Neural progenitor cell (in vitro differentiated cells): Measurements from ENCODE around the gene ADGRA1. TPM values are rescaled to one million over a fixed set of nuclear protein-coding genes. Genes with fewer than 3 reads are reported as not detected.

ENCODE experiments used
- DNase-seq: peaks from one replicate; pipeline ENCODE4 v3.0.0-alpha.2; 2016; ENCODE audit warnings: low spot score
- H2AFZ ChIP-seq: fragments of 200-600 bp; sonication (generic); replicated peaks from 2 replicates; pipeline ENCODE4 v1.6.1; 2016; ENCODE audit warnings: antibody characterized with exemption
- H3F3A ChIP-seq: fragments of 200-600 bp; sonication (generic); 2 replicates; pipeline ENCODE4 v1.6.1; 2016; ENCODE audit warnings: antibody characterized with exemption, low read depth
- H3K27ac ChIP-seq: fragments of 200-600 bp; sonication (generic); 2 replicates; pipeline ENCODE4 v1.5.1; 2016; ENCODE audit warnings: mild to moderate bottlenecking
- H3K27me3 ChIP-seq: fragments of 200-600 bp; sonication (generic); 2 replicates; pipeline ENCODE4 v1.6.1; 2016; ENCODE audit warnings: mild to moderate bottlenecking, moderate library complexity
- H3K36me3 ChIP-seq: fragments of 200-600 bp; sonication (generic); 2 replicates; pipeline ENCODE4 v1.5.1; 2016
- H3K4me1 ChIP-seq: fragments of 200-600 bp; sonication (generic); 2 replicates; pipeline ENCODE4 v1.6.1; 2016; ENCODE audit warnings: mixed run types
- H3K4me2 ChIP-seq: fragments of 200-600 bp; sonication (generic); 2 replicates; pipeline ENCODE4 v1.6.1; 2016
- H3K4me3 ChIP-seq: fragments of 200-600 bp; sonication (generic); 2 replicates; pipeline ENCODE4 v1.5.1; 2016
- H3K79me2 ChIP-seq: fragments of 200-600 bp; sonication (generic); 2 replicates; pipeline ENCODE4 v1.6.1; 2016; ENCODE audit warnings: low read depth
- H3K9ac ChIP-seq: fragments of 200-600 bp; sonication (generic); 2 replicates; pipeline ENCODE4 v1.6.1; 2016
- H3K9me3 ChIP-seq: fragments of 200-600 bp; sonication (generic); 2 replicates; pipeline ENCODE4 v1.5.1; 2016; ENCODE audit warnings: low read depth
- H4K20me1 ChIP-seq: fragments of 200-600 bp; sonication (generic); 2 replicates; pipeline ENCODE4 v1.6.1; 2016; ENCODE audit warnings: low read depth
- H3K27ac Mint-ChIP-seq: 3 replicates; pipeline ENCODE4 v1.8.0; 2021; ENCODE audit warnings: mixed read lengths
- H3K27me3 Mint-ChIP-seq: 2 replicates; pipeline ENCODE4 v1.8.0; 2022; ENCODE audit warnings: low read depth, mild to moderate bottlenecking, inconsistent platforms, moderate library complexity, mixed read lengths; ENCODE audit not compliant: insufficient read depth
- H3K36me3 Mint-ChIP-seq: 3 replicates; pipeline ENCODE4 v1.8.0; 2021; ENCODE audit warnings: mixed read lengths
- H3K4me1 Mint-ChIP-seq: 3 replicates; pipeline ENCODE4 v1.8.0; 2021; ENCODE audit warnings: mixed read lengths
- H3K4me3 Mint-ChIP-seq: 3 replicates; pipeline ENCODE4 v1.8.0; 2021; ENCODE audit warnings: mild to moderate bottlenecking, moderate library complexity, mixed read lengths
- H3K9me3 Mint-ChIP-seq: 3 replicates; pipeline ENCODE4 v1.8.0; 2020; ENCODE audit warnings: mixed read lengths
- EZH2 ChIP-seq: fragments of 200-600 bp; sonication (generic); IDR thresholded peaks from 2 replicates; pipeline ENCODE4 v1.6.1; 2017; ENCODE audit warnings: antibody characterized with exemption, mild to moderate bottlenecking, moderate library complexity
- EZH2phosphoT487 ChIP-seq: fragments of 200-600 bp; sonication (generic); IDR thresholded peaks from 2 replicates; pipeline ENCODE4 v1.6.1; 2017; ENCODE audit warnings: antibody characterized with exemption
- total RNA-seq: library from RNA; depleted of rRNA; stranded (reverse); fragments of >200 nt; gene quantifications from 2 replicates; pipeline ENCODE4 v1.2.3, GENCODE V29; 2015; ENCODE audit warnings: low replicate concordance
- TF ChIP-seq, protein P1 (sequence below): fragments of 200-600 bp; sonication (generic); IDR thresholded peaks from 2 replicates; pipeline ENCODE4 v1.5.1; 2017; ENCODE audit warnings: antibody characterized with exemption, mild to moderate bottlenecking

Gene ADGRA1
- total RNA-seq, 1 donor from 2014 or later = not detected

DNA sequence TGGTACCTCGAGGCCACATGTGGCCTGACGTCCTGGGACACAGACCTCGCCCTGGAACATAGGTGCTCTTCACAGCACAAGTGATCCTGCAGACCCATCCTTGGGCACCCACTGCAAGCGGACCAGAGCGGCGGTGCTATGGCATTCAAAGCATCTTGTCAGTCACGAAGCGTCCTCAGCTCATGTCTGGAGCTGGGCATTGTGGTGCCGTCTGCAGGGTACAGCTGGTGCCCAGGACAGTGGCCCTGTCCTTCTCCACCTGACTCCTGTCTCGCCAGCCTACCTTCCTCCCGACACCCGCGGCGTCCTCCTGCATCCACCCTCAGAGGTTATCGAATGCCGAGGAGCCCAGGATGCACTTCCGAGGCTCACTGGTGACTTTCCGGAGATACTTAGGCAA is 26.5 kb downstream of the ADGRA1 start:
- TF ChIP-seq, protein P1, sequence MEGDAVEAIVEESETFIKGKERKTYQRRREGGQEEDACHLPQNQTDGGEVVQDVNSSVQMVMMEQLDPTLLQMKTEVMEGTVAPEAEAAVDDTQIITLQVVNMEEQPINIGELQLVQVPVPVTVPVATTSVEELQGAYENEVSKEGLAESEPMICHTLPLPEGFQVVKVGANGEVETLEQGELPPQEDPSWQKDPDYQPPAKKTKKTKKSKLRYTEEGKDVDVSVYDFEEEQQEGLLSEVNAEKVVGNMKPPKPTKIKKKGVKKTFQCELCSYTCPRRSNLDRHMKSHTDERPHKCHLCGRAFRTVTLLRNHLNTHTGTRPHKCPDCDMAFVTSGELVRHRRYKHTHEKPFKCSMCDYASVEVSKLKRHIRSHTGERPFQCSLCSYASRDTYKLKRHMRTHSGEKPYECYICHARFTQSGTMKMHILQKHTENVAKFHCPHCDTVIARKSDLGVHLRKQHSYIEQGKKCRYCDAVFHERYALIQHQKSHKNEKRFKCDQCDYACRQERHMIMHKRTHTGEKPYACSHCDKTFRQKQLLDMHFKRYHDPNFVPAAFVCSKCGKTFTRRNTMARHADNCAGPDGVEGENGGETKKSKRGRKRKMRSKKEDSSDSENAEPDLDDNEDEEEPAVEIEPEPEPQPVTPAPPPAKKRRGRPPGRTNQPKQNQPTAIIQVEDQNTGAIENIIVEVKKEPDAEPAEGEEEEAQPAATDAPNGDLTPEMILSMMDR = no peak
- no peak for TF ChIP-seq EZH2
- TF ChIP-seq EZH2phosphoT487 = no peak
- Histone ChIP-seq H3K27me3 (no peaks in the 10 kb centered on the region), H2AFZ (no peak overlapping the region), H3K4me3 (no peak overlapping the region), H4K20me1 (no peaks in the 10 kb centered on the region), H3K4me2 (no peak overlapping the region), H3K27ac (no peak overlapping the region), H3K4me1 (no peaks in the 10 kb centered on the region), H3K79me2 (no peaks in the 10 kb centered on the region), H3F3A (no peaks in the 10 kb centered on the region), H3K9ac (no peak overlapping the region), H3K36me3 (no peaks in the 10 kb centered on the region), H3K9me3 (no peaks in the 10 kb centered on the region)
- H3K27me3 Mint-ChIP-seq = peaks cover 19% of the 10 kb centered on the region
- H3K4me1 Mint-ChIP-seq = no peaks in the 10 kb centered on the region
- no peak for DNase-seq
- peaks cover 5% of the 10 kb centered on the region for H3K36me3 Mint-ChIP-seq
- H3K9me3 Mint-ChIP-seq = peaks cover 36% of the 10 kb centered on the region
- no peak overlapping the region for H3K4me3 Mint-ChIP-seq
- H3K27ac Mint-ChIP-seq = no peak overlapping the region

DNA sequence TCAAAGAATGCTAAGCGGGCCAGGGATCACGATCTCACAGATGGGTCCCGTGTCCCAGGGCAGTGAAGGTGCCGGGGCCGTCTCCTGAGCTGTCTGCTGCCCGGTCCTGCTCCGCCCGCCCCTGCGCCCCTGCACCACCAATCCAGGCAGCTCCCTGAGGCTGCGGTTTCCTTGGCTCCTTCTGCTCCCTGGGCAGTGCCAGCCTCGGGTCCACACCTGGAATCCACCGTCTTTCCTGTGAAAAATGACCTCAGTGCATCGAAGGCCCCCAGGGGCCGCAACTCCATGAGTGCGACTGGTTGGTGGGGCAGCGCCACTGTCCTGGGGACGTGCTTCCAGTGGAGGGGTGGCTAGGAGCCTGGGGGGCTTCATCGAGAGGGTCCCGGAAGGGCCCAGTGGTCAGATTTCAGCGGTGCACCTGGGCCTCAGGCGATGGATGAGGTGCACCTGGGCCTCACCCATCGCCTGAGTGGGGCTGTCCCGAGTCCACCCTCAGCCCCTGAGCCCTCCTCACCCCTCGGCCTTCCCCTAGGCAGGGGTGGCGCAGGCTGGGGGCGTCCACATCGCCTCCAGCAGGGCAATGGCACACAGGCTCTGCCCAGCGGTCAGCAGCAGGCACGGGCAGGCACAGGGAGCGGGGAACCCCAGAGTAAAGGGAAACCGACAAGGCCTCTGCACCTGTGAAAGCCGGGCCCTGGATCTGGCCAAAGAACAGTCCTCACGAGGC is 27.2 kb downstream of the ADGRA1 start:
- DNase-seq = no peak
- H3K27ac ChIP-seq = no peak overlapping the region
- H4K20me1 ChIP-seq = no peaks in the 10 kb centered on the region
- H3K4me3 Mint-ChIP-seq = no peak overlapping the region
- TF ChIP-seq EZH2phosphoT487 = no peak
- TF ChIP-seq, protein P1 = no peak
- TF ChIP-seq EZH2 = no peak
- H3K36me3 Mint-ChIP-seq = peaks cover 5% of the 10 kb centered on the region
- H3K79me2 ChIP-seq = no peaks in the 10 kb centered on the region
- H3K36me3 ChIP-seq = no peaks in the 10 kb centered on the region
- no peak overlapping the region for H3K4me2 ChIP-seq
- H2AFZ ChIP-seq = no peak overlapping the region
- H3K9me3 ChIP-seq = no peaks in the 10 kb centered on the region
- no peak overlapping the region for H3K27ac Mint-ChIP-seq
- no peaks in the 10 kb centered on the region for H3K4me1 Mint-ChIP-seq
- peaks cover 19% of the 10 kb centered on the region for H3K27me3 Mint-ChIP-seq
- no peak overlapping the region for H3K9ac ChIP-seq
- no peaks in the 10 kb centered on the region for H3F3A ChIP-seq
- H3K4me1 ChIP-seq = no peaks in the 10 kb centered on the region
- H3K27me3 ChIP-seq = no peaks in the 10 kb centered on the region
- H3K9me3 Mint-ChIP-seq = peaks cover 30% of the 10 kb centered on the region
- no peak overlapping the region for H3K4me3 ChIP-seq

DNA sequence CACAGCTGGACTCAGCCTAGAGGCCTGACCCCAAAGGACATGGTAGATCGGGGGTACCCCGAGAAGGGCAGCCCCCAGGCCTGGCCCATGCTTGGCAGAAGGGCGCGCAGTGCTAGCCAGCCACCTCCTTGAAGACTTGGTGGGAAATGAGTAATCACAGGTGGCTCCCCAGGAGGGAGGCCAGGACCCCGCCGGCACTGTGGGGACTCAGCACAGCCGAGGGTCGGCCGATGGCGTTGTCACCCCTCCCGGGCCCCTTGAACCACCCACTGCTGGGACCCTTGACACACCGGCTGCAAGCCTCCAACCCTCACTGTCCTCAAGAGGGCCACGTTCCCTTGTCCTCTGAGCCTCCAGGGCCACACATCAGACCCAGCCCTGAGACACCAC is 27.7 kb downstream of the ADGRA1 start:
- no peaks in the 10 kb centered on the region for H3K4me1 ChIP-seq
- no peak for DNase-seq
- no peaks in the 10 kb centered on the region for H3F3A ChIP-seq
- H3K4me2 ChIP-seq = no peak overlapping the region
- H3K9me3 ChIP-seq = no peaks in the 10 kb centered on the region
- Mint-ChIP-seq H3K4me3 (no peak overlapping the region), H3K36me3 (peaks cover 5% of the 10 kb centered on the region), H3K9me3 (peaks cover 28% of the 10 kb centered on the region), H3K27me3 (peaks cover 17% of the 10 kb centered on the region), H3K4me1 (no peaks in the 10 kb centered on the region), H3K27ac (no peak overlapping the region)
- no peak overlapping the region for H3K27ac ChIP-seq
- H3K79me2 ChIP-seq = no peaks in the 10 kb centered on the region
- H3K4me3 ChIP-seq = no peak overlapping the region
- TF ChIP-seq EZH2phosphoT487 (no peak), EZH2 (no peak)
- TF ChIP-seq, protein P1 = no peak
- H3K27me3 ChIP-seq = no peaks in the 10 kb centered on the region
- no peak overlapping the region for H3K9ac ChIP-seq
- H3K36me3 ChIP-seq = no peaks in the 10 kb centered on the region
- H4K20me1 ChIP-seq = no peaks in the 10 kb centered on the region
- no peak overlapping the region for H2AFZ ChIP-seq
